DND-41 (cell line): Measurements from ENCODE around the gene ASF1B.
A peak's percentile ranks its signal among the peaks of the same experiment; 100 is the strongest.

Source experiments
- ATAC-seq: fragments of 200-7000 bp; cut with Tn5 transposase; 3 replicates; pipeline ENCODE4 v1.9.1; 2021; ENCODE audit warnings: low read depth; ENCODE audit not compliant: insufficient read depth
- DNase-seq: peaks from one replicate; pipeline ENCODE4 v3.0.0-alpha.2; 2020
- H2AFZ ChIP-seq: 2 replicates; pipeline ENCODE4 v1.6.0; 2012; ENCODE audit warnings: low read depth, low read length
- H3K27ac ChIP-seq: 2 replicates; pipeline ENCODE4 v1.5.1; 2012; ENCODE audit warnings: low read length, inconsistent platforms
- H3K27me3 ChIP-seq: fragments of 200-600 bp; sonication (generic); 2 replicates; pipeline ENCODE4 v1.6.0; 2012; ENCODE audit warnings: low read length, mild to moderate bottlenecking, inconsistent platforms; ENCODE audit not compliant: insufficient read depth, poor library complexity
- H3K36me3 ChIP-seq: 2 replicates; pipeline ENCODE4 v1.5.1; 2012; ENCODE audit warnings: low read length, inconsistent platforms; ENCODE audit not compliant: insufficient read depth
- H3K4me1 ChIP-seq: 2 replicates; pipeline ENCODE4 v1.5.1; 2012; ENCODE audit warnings: mild to moderate bottlenecking, low read length; ENCODE audit not compliant: insufficient read depth
- H3K4me2 ChIP-seq: 2 replicates; pipeline ENCODE4 v1.6.0; 2012; ENCODE audit warnings: mild to moderate bottlenecking, moderate library complexity, low read length, inconsistent platforms; ENCODE audit not compliant: insufficient read depth
- H3K4me3 ChIP-seq, 2 experiments: fragments of 200-600 bp in 1 of 2; shearing (Covaris generic) in 1 of 2; 2 replicates each; pipeline ENCODE4 v1.5.1; 2012 to 2016; ENCODE audit warnings: inconsistent platforms in 2 of 2, low read length in 2 of 2, mild to moderate bottlenecking in 2 of 2, low read depth in 1 of 2, moderate library complexity in 1 of 2
- H3K79me2 ChIP-seq: 2 replicates; pipeline ENCODE4 v1.6.0; 2012; ENCODE audit warnings: low read length, inconsistent platforms; ENCODE audit not compliant: insufficient read depth
- H3K9ac ChIP-seq: 2 replicates; pipeline ENCODE4 v1.6.0; 2012; ENCODE audit warnings: low read depth, mild to moderate bottlenecking, inconsistent platforms, low read length, moderate library complexity
- H3K9me3 ChIP-seq: 2 replicates; pipeline ENCODE4 v1.5.1; 2012; ENCODE audit warnings: low read length, moderate library complexity, mild to moderate bottlenecking, inconsistent platforms; ENCODE audit not compliant: insufficient read depth, severe bottlenecking
- H4K20me1 ChIP-seq: 2 replicates; pipeline ENCODE4 v1.6.0; 2012; ENCODE audit warnings: low read length; ENCODE audit not compliant: insufficient read depth
- CTCF ChIP-seq: IDR thresholded peaks from 2 replicates; pipeline ENCODE4 v1.5.1; 2012; ENCODE audit warnings: borderline replicate concordance, low read length, moderate library complexity, mild to moderate bottlenecking; ENCODE audit not compliant: poor library complexity, severe bottlenecking; ENCODE audit errors: extremely low read depth
- EZH2 ChIP-seq: IDR thresholded peaks from 3 replicates; pipeline ENCODE4 v1.6.1; 2012; ENCODE audit warnings: borderline replicate concordance, low read depth, mild to moderate bottlenecking, moderate library complexity, low read length, inconsistent platforms; ENCODE audit not compliant: severe bottlenecking

ASF1B gene

GRCh38 chr19:14138576-14139265 is 2.3 kb upstream of the ASF1B start:
- Histone ChIP-seq H3K36me3 (peaks cover 14% of the 10 kb centered on the region), H3K27me3 (no peaks in the 10 kb centered on the region), H2AFZ (no peak overlapping the region), H3K4me1 (peaks cover 32% of the 10 kb centered on the region), H3K9ac (peak overlapping the region; percentile 86), H3K79me2 (peaks cover 80% of the 10 kb centered on the region), H3K4me2 (peak overlapping the region; percentile 84), H3K4me3 (peak overlapping the region in 1 of 2 experiments; percentile 83; a peak in 1 of 4 replicates), H4K20me1 (peaks cover 16% of the 10 kb centered on the region; the same call in 1 of the 2 replicates), H3K27ac (0 out of 2 replicates have a peak overlapping the region, but pooled peaks have one; percentile 3), H3K9me3 (no peaks in the 10 kb centered on the region)
- no peak for DNase-seq
- no peak for ATAC-seq
- TF ChIP-seq CTCF (no peak), EZH2 (no peak)

GRCh38 chr19:14135985-14136508 is 342 bp downstream of the ASF1B start:
- peak overlapping the region; percentile 87 for H3K9ac ChIP-seq
- H3K27ac ChIP-seq: peak overlapping the region; percentile 93
- peaks cover 81% of the 10 kb centered on the region for H3K79me2 ChIP-seq
- peak; percentile 13 for ATAC-seq
- peak overlapping the region; percentile 54 to 88 for H3K4me3 ChIP-seq
- peaks cover 30% of the 10 kb centered on the region for H3K36me3 ChIP-seq
- DNase-seq: no peak
- H3K27me3 ChIP-seq: no peaks in the 10 kb centered on the region
- peaks cover 42% of the 10 kb centered on the region for H3K4me1 ChIP-seq
- peak overlapping the region; percentile 77 for H3K4me2 ChIP-seq
- H3K9me3 ChIP-seq: no peaks in the 10 kb centered on the region
- peaks cover 20% of the 10 kb centered on the region; the same call in 1 of the 2 replicates for H4K20me1 ChIP-seq
- TF ChIP-seq EZH2 (no peak), CTCF (no peak)
- peak overlapping the region; percentile 81 for H2AFZ ChIP-seq

GRCh38 chr19:14135355-14135754 is 1.0 kb downstream of the ASF1B start:
- Histone ChIP-seq H3K27ac (peak overlapping the region; percentile 93), H3K4me1 (peaks cover 42% of the 10 kb centered on the region), H3K4me2 (peak overlapping the region; percentile 77), H2AFZ (no peak overlapping the region), H3K9me3 (no peaks in the 10 kb centered on the region), H4K20me1 (peaks cover 20% of the 10 kb centered on the region; the same call in 1 of the 2 replicates), H3K36me3 (peaks cover 30% of the 10 kb centered on the region), H3K9ac (peak overlapping the region; percentile 87), H3K4me3 (peak overlapping the region; percentile 54 to 88), H3K79me2 (peaks cover 81% of the 10 kb centered on the region), H3K27me3 (no peaks in the 10 kb centered on the region)
- peak; percentile 33 for DNase-seq
- ATAC-seq: no peak
- TF ChIP-seq CTCF (no peak), EZH2 (no peak)
